GM19395 (cell line): ENCODE data around the gene TBX18.

Experiments used
- ATAC-seq: cut with Tn5 transposase; IDR thresholded peaks from one replicate; pipeline ENCODE4 v1.9.1; 2021; ENCODE audit warnings: mild to moderate bottlenecking, moderate library complexity; ENCODE audit not compliant: unreplicated experiment

TBX18 gene

DNA sequence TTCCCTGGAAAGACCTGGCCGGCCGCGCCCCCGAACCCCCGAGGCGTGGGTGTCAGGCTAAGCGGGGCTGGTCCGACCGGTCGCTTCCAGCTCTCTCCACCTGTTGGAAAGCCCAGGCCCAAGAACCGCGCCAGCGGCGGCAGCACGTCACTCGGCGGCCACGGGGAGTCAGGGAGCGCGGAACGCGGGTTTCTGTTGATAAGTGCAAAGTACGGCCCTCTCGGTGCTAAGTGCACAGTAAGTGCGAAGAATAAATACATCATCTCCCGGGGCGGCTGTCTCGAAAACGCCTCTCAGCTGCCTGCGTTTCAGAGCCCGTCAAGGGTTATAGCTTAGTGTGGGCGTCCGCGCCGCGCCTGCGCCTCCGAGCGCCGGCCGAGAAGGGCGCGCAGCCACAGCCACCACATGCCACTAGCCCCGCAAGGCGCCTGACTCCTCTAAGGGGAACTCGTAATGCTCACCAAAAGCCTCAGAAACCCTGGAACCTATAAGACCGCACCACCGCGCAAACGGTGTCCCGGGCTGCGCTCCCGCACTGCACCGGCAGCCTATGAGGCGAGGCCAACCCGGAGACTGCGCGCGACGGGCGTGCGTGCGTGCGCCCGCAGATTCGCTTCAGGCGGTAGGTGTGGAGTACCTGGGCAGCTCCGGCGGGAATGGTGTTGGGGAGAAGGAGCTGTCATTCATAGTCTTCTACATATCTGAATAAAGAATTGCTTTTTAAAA lies 9.2 kb upstream of the TBX18 start:
- ATAC-seq, result peak; percentile 28

DNA sequence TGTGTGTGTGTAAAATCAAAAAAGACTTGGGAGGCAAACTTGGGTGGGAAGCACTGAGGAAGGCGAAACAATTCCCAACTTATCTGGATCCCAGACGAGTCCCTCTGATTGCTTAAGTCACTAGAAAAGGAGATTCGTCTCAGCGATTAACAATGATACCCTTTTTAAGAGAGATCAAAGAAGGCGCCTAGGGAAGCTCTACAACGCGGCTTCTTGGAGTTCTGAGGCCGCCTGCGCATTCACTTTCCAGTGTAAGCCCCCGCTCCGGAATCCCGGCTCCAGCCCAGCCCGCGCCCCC lies 8.7 kb upstream of the TBX18 start:
- ATAC-seq, result no peak

DNA sequence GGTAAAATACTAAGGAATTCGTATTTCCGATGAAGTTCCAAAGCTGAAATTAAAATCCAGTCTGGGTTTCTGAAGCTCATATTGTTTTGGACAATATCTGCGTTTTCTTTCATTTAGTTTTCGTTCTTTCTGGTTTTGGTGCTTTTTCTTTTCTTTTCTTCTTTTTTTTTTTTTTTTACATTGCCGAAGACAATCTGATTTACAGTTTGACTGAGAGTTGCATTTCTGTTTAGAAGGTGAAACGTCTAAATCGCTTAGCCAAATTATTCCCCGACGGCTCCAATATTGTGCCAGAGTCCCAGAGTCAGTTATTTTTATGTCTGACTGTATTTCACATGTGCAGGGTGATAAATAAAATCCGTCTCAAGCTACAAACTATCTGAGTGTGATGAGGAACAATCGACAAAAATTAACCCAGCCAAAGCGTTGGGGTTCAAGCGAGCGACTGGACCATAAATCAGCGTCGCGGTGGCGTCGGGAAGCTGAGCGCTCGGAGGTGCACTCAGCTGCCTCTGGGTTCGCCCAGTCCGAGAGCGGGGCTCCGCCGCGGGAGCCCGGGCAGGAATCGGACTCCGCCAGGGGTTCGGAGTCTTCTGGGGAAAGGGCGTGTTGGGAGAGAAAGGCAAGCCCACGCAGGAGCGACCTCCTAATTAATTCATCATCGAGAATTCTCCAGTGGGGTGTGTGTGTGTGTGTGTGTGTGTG lies 8.2 kb upstream of the TBX18 start:
- no peak for ATAC-seq

DNA sequence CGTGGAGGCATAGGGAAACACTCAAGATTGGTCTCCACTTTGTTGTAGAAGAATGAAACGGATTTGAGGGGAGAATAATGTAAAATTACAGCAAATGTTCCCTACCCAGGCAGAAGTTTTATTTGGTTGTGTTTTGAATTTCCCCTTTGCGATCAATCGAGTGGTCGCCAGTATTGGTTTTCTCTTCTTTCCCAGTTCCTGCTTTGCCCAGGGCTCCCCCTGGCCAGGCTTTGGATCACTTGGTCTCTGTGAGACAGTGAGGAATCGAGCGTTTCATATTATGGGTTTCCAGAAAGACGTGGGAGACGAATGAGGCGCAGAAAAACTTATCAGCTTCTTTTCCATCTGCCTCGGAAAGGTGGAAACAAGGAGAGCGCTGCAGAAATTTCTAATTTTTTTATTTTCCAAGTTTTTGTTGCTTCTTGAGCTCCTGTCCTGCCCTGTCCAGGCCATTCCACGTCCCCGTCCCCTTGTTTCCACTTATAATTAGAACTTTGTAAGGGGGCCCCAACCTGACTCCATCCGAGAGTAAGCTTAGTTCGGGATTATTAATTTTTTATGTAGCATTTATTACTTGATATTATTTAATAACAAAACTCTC lies 7.5 kb upstream of the TBX18 start:
- ATAC-seq, result no peak

DNA sequence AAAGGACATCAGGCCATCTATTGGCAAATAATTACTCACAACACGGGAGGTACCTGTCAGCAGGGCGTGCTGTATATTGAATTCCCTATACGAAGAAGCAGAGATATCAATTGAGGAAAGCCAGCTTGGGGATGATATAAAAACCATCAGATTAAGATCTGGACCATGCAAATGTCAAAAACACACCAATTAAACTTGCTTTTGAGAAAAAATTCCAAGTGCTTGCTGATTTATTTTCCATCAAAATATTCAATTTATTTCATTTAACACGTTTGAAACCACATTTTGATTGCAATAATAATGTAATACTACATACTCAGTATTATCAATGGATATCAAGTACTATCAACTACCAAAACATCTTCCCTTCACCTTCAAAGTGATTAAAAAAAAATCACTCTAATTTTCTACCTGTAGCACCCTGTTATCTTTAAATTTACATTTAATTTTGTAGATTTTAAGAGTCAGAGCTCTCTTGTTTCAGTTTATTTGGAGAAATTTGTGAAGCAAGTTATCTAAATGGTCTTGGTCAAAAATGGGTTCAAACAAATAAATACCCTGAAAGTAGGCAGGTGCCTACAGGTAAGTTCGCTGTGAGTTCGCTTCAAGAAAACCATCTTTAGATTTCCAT lies 6.8 kb upstream of the TBX18 start:
- ATAC-seq, result no peak

DNA sequence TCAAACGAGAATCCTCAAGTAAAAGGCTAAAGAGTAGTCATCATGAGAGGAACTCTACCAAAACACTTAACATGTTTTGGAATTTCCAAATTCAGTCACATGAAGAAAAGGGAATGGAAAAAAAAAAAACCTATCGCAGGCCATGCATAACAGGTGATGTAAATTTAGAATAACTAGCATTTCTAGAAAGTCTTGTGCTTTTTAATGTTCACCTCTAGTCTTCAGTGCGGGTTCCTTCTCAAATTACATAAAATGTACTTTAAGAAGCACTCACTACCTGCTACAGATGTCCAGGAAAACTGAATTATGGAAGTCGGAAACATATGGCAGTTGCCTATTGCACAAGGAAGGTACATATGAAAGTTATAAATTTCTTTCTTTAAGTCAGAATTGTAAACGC lies 6.1 kb upstream of the TBX18 start:
- ATAC-seq, result no peak

DNA sequence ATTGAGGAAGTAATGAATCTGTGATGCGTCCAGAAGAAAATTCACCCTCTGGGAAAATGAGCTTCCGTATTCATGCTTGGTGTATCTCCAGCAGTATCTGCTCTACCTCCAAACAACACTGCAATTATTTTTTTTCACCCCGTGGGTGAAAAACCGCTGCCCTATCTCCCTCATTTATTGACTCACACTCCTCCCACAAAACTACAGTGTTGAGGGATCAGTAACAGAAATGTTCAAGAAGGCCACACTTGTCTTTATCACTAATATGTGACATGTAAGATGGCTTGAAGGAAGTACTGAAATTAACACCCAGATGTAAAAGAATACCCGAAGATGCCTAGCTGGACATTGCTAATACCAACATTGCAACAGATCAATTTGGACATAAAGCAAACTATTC lies 4.9 kb upstream of the TBX18 start:
- no peak for ATAC-seq

DNA sequence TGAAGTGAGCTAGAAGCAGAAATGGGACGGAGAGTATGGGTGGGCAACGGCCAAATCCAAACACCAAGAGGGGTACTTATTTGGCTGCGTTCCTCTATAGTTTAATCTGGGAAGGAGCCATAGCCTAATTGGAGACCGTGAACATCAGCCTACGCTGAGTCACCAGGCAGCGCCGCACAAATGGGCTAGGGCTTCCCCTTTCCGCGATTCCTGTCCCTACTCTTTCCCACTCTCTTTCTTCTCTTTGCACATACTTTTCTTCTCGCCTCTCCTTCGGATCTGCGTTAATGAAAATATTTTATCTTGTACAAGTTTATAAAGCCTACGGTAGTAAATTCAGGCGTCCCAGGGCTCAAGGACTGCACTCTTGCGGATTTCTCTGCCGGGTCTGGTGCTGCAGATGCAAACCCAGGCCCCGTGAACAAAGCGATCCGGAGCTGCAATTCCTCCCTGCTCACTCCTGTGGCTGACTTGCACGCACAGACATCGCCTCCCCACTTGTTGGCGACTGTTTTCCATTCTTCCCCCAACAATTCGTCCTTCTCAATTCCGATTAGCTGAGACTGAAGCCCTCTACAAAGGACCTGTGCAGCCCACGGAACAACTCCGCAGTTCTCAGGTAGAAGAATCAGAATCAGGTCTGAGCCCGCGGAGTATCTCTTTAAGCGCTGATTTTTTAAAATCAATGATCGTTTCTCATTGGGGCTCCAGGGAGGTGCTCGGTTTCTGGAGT lies 4.2 kb upstream of the TBX18 start:
- no peak for ATAC-seq

DNA sequence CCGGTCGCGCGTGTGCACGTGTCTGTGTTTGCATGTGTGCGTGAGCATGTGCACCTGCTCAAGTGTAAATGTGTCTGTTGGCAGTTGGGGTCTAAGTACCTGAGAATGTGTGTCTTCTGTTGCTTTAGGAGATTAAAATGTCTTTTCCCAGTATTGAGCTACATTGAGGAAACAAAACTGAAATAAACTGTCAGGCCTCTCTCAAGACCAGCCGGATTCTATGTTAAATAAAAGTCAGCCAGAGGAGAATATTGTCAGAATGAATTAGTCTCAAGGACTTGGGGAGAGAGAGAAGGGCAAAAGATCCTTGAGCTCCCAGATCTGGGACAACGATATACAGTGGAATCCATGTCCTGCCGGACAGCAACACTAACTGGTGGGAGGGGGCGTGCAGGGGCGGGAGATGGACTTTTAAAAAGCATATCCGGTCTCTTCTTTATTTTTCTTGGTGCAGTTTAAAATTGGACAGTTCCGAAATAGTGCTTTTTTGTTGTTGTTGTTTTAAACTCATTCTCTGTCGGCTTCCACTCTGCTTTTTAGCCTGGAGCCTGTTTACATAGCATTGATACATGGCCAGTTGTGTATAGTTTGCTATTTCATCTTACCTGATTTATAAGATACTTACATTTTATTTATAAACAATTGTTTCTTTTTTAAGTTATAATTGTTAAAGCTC lies 3.3 kb upstream of the TBX18 start:
- ATAC-seq, result no peak

DNA sequence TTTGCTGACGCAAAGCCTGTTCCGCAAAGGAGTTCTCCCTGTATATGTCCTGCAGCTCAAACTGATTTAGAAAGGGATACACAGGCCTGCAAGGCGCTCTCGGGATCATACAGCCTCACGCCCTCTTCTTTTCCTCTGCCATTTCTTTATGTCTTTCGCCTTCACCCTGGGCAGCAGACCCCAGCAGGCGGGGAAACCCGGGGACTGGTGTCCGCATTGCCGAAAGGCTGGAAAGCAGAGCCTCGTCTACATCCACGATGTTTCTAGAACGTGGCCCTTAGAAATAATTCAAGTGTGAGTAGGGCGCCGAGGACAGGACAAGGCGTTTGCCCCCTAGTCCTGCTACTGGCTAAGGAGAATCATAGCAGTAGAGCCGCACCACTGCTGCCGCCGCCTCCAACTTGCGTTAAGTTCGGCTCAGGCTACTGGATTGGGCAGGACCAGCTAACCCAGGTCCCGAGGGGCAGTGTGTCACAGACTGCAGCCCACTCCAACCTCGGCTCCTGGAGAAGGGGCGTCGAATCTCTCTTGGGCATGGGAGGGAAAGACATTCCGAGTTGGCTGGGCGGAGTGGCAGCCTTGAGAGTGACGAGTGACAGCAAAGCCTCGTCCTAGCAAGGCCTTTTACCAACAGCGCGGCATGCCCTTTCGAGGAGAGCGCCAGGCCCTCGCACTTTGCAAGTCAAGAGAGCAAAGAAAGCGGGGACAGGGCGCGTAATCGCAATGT lies 2.6 kb upstream of the TBX18 start:
- no peak for ATAC-seq

DNA sequence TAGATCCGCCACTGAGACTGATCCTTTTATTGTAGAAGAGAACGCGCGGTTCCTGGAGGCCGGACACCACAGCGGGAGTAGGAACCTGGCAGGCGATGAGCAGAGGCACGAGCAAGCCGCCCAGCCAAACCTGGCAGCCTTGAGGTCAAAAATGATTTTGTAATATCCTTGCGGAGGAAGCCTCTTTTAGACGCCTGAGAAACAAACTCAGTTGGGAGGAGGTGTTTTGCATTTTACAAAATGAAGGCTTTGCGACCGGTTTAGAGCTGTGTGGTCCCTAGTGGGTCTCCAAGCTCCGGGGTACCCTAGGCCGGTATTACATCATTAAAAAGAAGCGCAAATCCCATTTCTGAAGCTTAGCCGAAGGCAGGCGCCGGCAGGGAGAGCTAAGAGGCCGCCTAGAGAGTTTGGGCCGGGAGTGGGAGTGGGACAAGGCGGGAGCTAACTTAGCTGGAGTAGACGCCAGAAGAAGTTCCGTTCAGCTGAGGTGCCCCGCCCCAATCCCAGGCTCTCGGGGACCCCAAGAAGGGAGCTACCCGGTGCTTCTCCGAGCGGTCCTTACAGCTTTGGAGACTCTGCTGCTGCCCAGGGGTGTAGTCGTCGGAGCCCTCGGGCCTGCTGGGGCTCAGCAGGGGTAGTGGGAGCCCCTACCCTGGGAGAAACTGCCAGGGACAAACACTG lies 1.9 kb upstream of the TBX18 start:
- no peak for ATAC-seq

DNA sequence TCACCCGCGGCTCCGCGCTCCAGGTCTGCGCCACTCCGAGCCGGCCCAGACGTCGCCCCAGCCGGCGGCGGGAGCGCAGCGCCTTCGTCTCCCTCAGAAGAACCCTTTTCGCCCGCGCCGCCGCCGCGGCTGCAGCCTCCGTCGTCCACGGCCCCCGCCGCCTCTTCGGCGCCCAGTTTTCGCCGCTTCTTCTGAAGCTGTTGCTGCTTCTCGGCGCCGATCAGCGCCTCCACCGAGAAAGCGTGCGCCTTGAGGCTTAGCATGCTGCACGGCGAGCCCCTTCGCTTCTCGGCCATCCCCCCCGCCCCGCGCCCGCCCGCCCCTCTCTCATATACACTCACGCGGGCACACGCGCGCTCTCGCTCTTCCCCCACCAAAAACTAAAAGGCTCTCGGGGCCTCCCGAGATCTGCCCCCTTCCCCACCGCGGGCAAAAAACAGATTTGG lies 489 bp downstream of the TBX18 start:
- ATAC-seq, result no peak

DNA sequence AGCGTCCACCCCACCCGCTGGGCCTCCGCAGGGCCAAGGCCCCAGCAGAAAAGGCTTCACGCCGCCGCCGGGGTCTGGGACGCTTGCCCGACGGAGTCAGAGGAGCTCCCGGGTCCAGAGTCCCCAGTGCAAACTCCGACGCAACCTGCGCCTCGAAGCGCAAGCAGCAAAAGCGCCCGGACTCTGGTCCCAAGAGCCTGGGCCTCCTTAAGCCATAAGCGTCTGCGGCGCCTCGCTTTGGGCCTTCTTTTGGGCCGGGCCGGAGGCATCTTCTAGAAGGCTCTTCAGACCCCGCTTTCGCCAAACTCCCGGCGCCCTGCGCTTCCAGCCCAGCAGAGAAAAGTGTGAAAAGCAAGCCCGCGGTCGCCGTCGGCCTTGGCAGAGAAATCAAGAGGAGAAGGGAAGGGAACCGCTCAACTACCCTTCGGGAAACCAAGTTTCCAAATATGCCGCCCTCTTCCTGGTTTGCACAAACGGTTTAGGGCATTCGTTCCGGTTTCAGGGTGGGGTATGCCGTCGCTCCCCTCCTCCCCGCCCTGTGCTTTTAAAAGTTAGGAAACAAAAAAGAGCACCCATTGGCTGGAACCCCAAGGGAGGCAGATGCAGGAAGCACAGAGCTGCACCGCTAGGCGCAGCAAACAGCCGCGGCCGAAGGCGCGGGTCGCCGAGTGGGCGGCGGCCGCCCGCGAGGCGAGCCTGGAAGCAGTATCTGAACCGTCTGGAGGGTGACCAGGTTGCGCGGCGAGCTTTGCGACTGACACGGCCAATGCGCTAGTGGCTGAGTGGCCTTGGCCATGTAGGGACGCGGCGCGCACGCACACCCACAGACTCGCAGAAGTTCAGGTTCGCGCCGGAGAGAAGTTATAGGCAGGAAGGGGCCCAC lies 1.2 kb downstream of the TBX18 start:
- ATAC-seq, result no peak

DNA sequence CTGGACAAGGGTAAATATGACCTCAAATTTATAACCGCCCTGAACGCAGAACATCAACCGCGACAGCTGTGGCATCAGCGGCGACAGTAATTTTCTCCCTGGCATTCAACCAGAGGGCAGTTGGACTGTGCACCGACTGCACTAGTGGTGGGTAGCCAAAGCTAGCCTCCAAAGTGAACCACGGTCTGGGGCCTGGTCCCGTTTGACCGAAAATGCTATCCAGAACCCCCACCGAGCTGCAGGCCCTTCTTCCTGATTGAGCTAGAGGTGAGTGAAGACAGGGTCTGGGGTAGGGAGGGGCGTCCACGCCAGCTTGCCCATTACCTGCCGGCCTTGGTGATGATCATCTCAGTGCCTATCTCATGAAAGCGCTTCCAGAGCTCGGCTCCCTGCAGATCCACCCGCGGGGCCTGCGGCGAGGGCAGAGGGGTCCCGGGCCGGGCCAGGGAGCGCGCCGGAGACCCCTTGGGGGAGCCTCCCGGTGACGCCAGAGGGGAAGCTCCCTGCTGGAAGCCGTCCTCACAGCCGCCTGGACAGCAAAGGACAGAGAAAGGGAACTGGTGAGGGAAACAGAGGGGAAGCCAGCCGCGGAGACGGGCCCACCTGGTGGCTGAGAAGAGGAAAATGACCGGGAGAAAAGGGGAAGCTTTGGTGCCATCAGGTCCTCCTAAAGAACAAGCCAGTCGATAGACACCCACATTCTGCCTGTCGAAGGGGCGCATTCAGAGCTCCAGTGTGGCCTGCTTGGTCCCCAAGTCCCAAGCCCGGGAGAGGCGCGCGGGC lies 2.0 kb downstream of the TBX18 start:
- no peak for ATAC-seq

DNA sequence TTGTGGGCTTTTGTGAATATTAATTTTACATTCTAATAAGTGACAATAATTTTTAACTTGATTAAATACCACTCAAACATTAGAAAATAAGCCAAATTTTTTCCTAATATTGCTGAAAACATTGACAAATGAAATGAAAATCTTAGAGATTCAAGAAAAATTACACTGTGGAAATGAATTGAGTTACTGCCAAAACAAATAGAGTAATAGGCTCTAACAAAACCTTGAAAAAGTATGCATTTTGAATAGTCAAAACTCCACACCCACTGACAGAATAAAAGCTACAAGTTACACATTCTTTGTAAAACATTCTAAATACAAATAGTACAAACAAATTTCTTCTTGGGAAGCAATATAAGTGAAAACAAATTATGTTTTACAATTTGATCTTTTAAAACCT lies 5.9 kb downstream of the TBX18 start:
- no peak for ATAC-seq

DNA sequence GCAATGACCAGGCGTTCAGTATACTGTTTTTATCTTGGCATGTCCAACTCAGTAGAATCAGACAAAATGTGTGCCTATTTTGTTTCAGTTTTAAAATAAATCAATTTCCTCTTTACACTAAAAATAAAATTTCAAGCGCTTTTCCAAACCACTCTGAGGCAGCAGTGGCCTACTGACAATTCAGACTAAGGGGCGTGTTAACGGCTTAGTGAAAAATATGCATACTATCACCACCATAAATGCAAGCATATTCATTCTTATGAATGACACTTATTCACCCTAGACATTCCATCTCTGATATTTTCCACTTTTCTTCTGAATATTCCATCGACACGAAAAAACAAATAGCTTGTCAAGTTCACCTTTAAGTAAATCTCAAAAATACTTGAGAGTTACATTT lies 7.5 kb downstream of the TBX18 start:
- no peak for ATAC-seq

DNA sequence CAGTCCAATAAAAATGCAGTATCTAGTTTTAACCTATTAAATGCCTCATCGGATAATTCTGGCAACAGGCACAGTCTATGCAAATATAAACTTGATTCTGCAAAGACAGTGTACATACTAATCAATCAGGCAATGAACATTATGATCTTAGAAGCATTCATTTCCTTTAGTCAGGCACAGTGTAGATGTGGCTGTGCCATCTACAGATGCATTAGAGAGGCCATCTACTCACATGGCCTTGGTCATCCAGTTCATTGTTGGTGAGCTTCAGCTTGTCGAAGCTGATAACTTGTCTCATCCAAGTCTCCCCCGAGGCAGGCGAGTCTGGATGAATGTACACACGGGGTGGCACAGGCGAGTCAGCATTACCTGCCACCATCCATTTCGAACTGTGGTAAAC lies 7.9 kb downstream of the TBX18 start:
- ATAC-seq, result no peak

DNA sequence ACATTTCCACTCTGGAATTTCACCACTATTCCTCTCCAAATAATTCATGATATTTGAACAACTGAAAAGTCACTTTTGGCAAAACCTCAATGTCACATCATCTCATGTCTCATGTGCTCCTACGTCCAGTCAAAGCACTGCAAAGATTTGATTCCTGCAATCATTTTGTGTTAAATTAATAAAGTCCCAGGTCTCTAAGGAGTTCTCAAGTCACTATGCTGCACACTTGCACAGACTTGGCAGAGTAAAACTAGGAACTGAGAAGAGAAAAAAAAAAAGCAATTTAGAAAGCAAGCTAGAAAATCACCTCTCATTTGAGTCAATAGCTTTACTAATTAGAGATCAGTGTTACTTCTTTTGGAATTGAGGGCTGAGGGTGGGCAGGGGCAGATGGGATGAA lies 11.2 kb downstream of the TBX18 start:
- ATAC-seq, result no peak
